ENCODE measurements around the gene UBE2J1.

The UBE2J1 gene

GRCh38 chr6:89287351-89288028 lies 65.0 kb downstream of the UBE2J1 start:
- no peak for DNase-seq (ENCODE audit: low spot score)

- no peak for DNase-seq (ENCODE audit: low spot score)
These were observed 66.0 kb downstream of the UBE2J1 start for GRCh38 chr6:89286516-89286915.

- no peak for DNase-seq (ENCODE audit: low spot score)
These were observed 67.4 kb downstream of the UBE2J1 start for GRCh38 chr6:89284963-89285735.

GRCh38 chr6:89284081-89284480 lies 68.4 kb downstream of the UBE2J1 start:
- no peak for DNase-seq (ENCODE audit: low spot score)

- DNase-seq (ENCODE audit: low spot score), result no peak
These were observed 69.8 kb downstream of the UBE2J1 start for GRCh38 chr6:89282749-89283148.

- no peak for DNase-seq (ENCODE audit: low spot score)
These were observed 70.7 kb downstream of the UBE2J1 start for GRCh38 chr6:89281779-89282246.

- no peak for DNase-seq (ENCODE audit: low spot score)
These were observed 73.6 kb downstream of the UBE2J1 start for GRCh38 chr6:89278956-89279355.

Measured in putamen (tissue), 1 donor.